HUES64 (cell line): Measurements from ENCODE around the gene TNS3.
A peak's percentile ranks its signal among the peaks of the same experiment; 100 is the strongest.
"Not testable (repeated sequence)": the region's sequence is repeated elsewhere in the genome, so short reads cannot be mapped to it uniquely, and the experiment has no call there.

Experiments
- H3K27ac ChIP-seq: 2 replicates; pipeline ENCODE4 v1.7.0; 2013; ENCODE audit warnings: low read depth, low read length, inconsistent platforms
- H3K27me3 ChIP-seq: 2 replicates; pipeline ENCODE4 v1.6.1; 2013; ENCODE audit warnings: mild to moderate bottlenecking, low read length; ENCODE audit not compliant: insufficient read depth
- H3K36me3 ChIP-seq: 2 replicates; pipeline ENCODE4 v1.6.1; 2013; ENCODE audit warnings: mild to moderate bottlenecking, low read length; ENCODE audit not compliant: insufficient read depth
- H3K4me1 ChIP-seq: 2 replicates; pipeline ENCODE4 v1.6.1; 2013; ENCODE audit warnings: mild to moderate bottlenecking, low read length, moderate library complexity; ENCODE audit not compliant: insufficient read depth
- H3K4me3 ChIP-seq: 2 replicates; pipeline ENCODE4 v1.5.1; 2013; ENCODE audit warnings: mild to moderate bottlenecking, low read length, moderate library complexity
- H3K9ac ChIP-seq: 2 replicates; pipeline ENCODE4 v1.6.1; 2013; ENCODE audit warnings: mild to moderate bottlenecking, low read depth, low read length
- H3K9me3 ChIP-seq: 2 replicates; pipeline ENCODE4 v1.6.1; 2013; ENCODE audit warnings: low read depth, low read length; ENCODE audit not compliant: insufficient read depth
- WGBS: fragments of 150-250, 120-280 bp; methylation state at CpG from one replicate; pipeline ENCODE4 v1.1.7; 2013; ENCODE audit warnings: missing lambda C conversion rate; 5-methylcytosine and 5-hydroxymethylcytosine counted together

The TNS3 gene

GRCh38 chr7:47587976-47588375 lies 6.1 kb upstream of the TNS3 start:
- H3K27me3 ChIP-seq: peaks cover 9% of the 10 kb centered on the region

GRCh38 chr7:47587351-47587750 lies 5.4 kb upstream of the TNS3 start:
- H3K9ac ChIP-seq: no peak overlapping the region
- 90% methylated on average over 7 of the region's 7 CpGs for WGBS
- no peak overlapping the region for H3K27ac ChIP-seq
- H3K9me3 ChIP-seq: 0 out of 2 replicates have a peak, but pooled peaks cover 3% of the 10 kb centered on the region
- peaks cover 25% of the 10 kb centered on the region for H3K4me1 ChIP-seq
- H3K4me3 ChIP-seq: no peak overlapping the region
- H3K36me3 ChIP-seq: no peaks in the 10 kb centered on the region
- peaks cover 15% of the 10 kb centered on the region for H3K27me3 ChIP-seq

More at GRCh38 chr7:47587976-47588375, 6.1 kb upstream of the TNS3 start:
- Histone ChIP-seq H3K9ac (no peak overlapping the region), H3K27ac (no peak overlapping the region), H3K9me3 (0 out of 2 replicates have a peak, but pooled peaks cover 3% of the 10 kb centered on the region), H3K4me1 (peaks cover 21% of the 10 kb centered on the region), H3K4me3 (no peak overlapping the region), H3K36me3 (no peaks in the 10 kb centered on the region)
- 88% methylated on average over 8 of the region's 9 CpGs for WGBS

GRCh38 chr7:47586925-47587324 lies 5.0 kb upstream of the TNS3 start:
- no peak overlapping the region for H3K9ac ChIP-seq
- H3K27ac ChIP-seq: no peak overlapping the region
- peaks cover 21% of the 10 kb centered on the region for H3K4me1 ChIP-seq
- peaks cover 19% of the 10 kb centered on the region for H3K27me3 ChIP-seq
- H3K36me3 ChIP-seq: no peaks in the 10 kb centered on the region
- WGBS: 79% methylated on average over 3 of the region's 3 CpGs
- H3K9me3 ChIP-seq: 0 out of 2 replicates have a peak, but pooled peaks cover 3% of the 10 kb centered on the region
- no peak overlapping the region for H3K4me3 ChIP-seq

- not testable (repeated sequence) for H3K36me3 ChIP-seq, H3K4me3 ChIP-seq, H3K9ac ChIP-seq, H3K9me3 ChIP-seq, H3K27ac ChIP-seq
- Histone ChIP-seq H3K4me1 (peaks cover 14% of the 10 kb centered on the region; the same call in 1 of the 2 replicates), H3K27me3 (peaks cover 19% of the 10 kb centered on the region)
- WGBS: 93% methylated on average over 6 of the region's 7 CpGs
Measured at GRCh38 chr7:47586161-47586670, 4.3 kb upstream of the TNS3 start.

- no peak overlapping the region for H3K27ac ChIP-seq
- H3K9me3 ChIP-seq: 0 out of 2 replicates have a peak, but pooled peaks cover 3% of the 10 kb centered on the region
- H3K4me3 ChIP-seq: no peak overlapping the region
- peaks cover 21% of the 10 kb centered on the region for H3K4me1 ChIP-seq
- no peaks in the 10 kb centered on the region; the same call in 1 of the 2 replicates for H3K36me3 ChIP-seq
- H3K9ac ChIP-seq: no peak overlapping the region
- peaks cover 19% of the 10 kb centered on the region for H3K27me3 ChIP-seq
- WGBS: no CpG with 5 or more reads among the region's 2 CpGs
Measured at GRCh38 chr7:47584536-47584895, 2.6 kb upstream of the TNS3 start.

GRCh38 chr7:47583739-47584535 lies 2.0 kb upstream of the TNS3 start:
- whole genome bisulfite sequencing: 91% methylated on average over 11 of the region's 11 CpGs
- Histone ChIP-seq H3K4me1 (peaks cover 25% of the 10 kb centered on the region), H3K36me3 (no peaks in the 10 kb centered on the region; the same call in 1 of the 2 replicates), H3K9ac (no peak overlapping the region), H3K9me3 (0 out of 2 replicates have a peak, but pooled peaks cover 3% of the 10 kb centered on the region), H3K27ac (no peak overlapping the region), H3K4me3 (no peak overlapping the region), H3K27me3 (peaks cover 19% of the 10 kb centered on the region)

GRCh38 chr7:47582764-47583738 lies 1.1 kb upstream of the TNS3 start:
- Histone ChIP-seq H3K9ac (no peak overlapping the region), H3K4me3 (peak overlapping the region; percentile 80), H3K4me1 (peaks cover 25% of the 10 kb centered on the region), H3K9me3 (0 out of 2 replicates have a peak, but pooled peaks cover 3% of the 10 kb centered on the region), H3K36me3 (no peaks in the 10 kb centered on the region; the same call in 1 of the 2 replicates), H3K27ac (no peak overlapping the region), H3K27me3 (peaks cover 19% of the 10 kb centered on the region)
- 79% methylated on average over 15 of the region's 15 CpGs for WGBS

GRCh38 chr7:47581438-47581803 lies 490 bp downstream of the TNS3 start:
- peaks cover 31% of the 10 kb centered on the region for H3K4me1 ChIP-seq
- no peak overlapping the region; the same call in 1 of the 2 replicates for H3K27ac ChIP-seq
- no peaks in the 10 kb centered on the region; the same call in 1 of the 2 replicates for H3K36me3 ChIP-seq
- H3K4me3 ChIP-seq: peak overlapping the region; percentile 80
- peaks cover 19% of the 10 kb centered on the region for H3K27me3 ChIP-seq
- H3K9ac ChIP-seq: peak overlapping the region; percentile 87
- H3K9me3 ChIP-seq: 0 out of 2 replicates have a peak, but pooled peaks cover 3% of the 10 kb centered on the region
- 0% methylated on average over 33 of the region's 33 CpGs for WGBS

GRCh38 chr7:47580811-47581331 lies 1.0 kb downstream of the TNS3 start:
- Histone ChIP-seq H3K4me1 (peaks cover 31% of the 10 kb centered on the region), H3K9ac (peak overlapping the region; percentile 87; the same call in 1 of the 2 replicates), H3K9me3 (0 out of 2 replicates have a peak, but pooled peaks cover 3% of the 10 kb centered on the region), H3K27me3 (peaks cover 19% of the 10 kb centered on the region), H3K36me3 (no peaks in the 10 kb centered on the region; the same call in 1 of the 2 replicates), H3K4me3 (peak overlapping the region; percentile 80), H3K27ac (no peak overlapping the region; the same call in 1 of the 2 replicates)
- under 1% methylated on average over 15 of the region's 15 CpGs for WGBS

- Histone ChIP-seq H3K9me3 (no peaks in the 10 kb centered on the region), H3K27ac (no peak overlapping the region; the same call in 1 of the 2 replicates)
Measured at GRCh38 chr7:47580175-47580706, 1.7 kb downstream of the TNS3 start.

More at GRCh38 chr7:47580175-47580706, 1.7 kb downstream of the TNS3 start:
- H3K4me3 ChIP-seq: peak overlapping the region; percentile 80
- H3K4me1 ChIP-seq: peaks cover 31% of the 10 kb centered on the region
- 28% methylated on average over 6 of the region's 7 CpGs for WGBS
- 0 out of 2 replicates have a peak overlapping the region, but pooled peaks have one; percentile 87 for H3K9ac ChIP-seq
- peaks cover 19% of the 10 kb centered on the region for H3K27me3 ChIP-seq
- H3K36me3 ChIP-seq: no peaks in the 10 kb centered on the region; the same call in 1 of the 2 replicates
